GM04503 (cell line): ENCODE data around the gene OR10A4.
"Not testable (repeated sequence)": the region's sequence is repeated elsewhere in the genome, so short reads cannot be mapped to it uniquely, and the experiment has no call there.

Experiments used
- DNase-seq: peaks from one replicate; pipeline ENCODE4 v3.0.0-alpha.2; 2012; ENCODE audit warnings: low read depth

The OR10A4 gene, protein sequence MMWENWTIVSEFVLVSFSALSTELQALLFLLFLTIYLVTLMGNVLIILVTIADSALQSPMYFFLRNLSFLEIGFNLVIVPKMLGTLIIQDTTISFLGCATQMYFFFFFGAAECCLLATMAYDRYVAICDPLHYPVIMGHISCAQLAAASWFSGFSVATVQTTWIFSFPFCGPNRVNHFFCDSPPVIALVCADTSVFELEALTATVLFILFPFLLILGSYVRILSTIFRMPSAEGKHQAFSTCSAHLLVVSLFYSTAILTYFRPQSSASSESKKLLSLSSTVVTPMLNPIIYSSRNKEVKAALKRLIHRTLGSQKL

DNA sequence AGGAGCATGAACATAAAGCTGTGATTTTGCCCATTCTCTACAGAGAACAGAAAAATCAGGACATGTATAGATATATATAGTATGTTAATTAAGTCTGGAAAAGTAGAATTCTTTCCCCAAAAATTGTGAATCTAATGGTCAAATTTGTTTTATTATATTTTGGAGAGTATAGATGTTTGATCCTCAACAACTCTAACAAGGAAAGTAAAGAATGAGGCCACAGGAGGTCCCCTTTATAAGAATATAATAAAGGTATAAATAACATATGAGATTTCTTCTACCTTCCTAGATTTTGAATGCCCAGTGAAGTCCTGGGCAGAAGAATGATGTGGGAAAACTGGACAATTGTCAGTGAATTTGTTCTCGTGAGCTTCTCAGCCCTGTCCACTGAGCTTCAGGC lies at the start of gene OR10A4:
Gene OR10A4, plus strand, starts transcription at position 301 of the 400 bp plus-strand sequence. Its CDS starts 23 bp downstream, at position 324.
- DNase-seq = no peak

DNA sequence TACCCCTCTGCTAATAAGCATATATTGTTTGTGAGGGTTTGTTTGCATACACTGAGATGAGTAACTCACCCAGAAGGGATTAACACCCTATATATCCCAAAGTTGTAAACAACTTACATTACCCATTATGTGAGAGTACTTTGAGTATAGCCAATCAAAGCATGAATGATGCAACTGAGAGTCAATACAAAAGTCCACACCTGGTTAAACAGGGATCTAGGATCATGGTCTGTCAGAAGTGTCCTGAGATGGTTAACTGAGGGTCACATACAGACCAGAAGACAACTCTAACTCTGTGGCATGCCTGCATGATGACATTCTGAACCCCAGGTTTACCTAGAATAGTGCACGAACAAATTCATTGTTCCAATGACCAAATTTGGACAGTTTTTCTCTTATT lies 48.3 kb upstream of the OR10A4 start:
- no peak for DNase-seq

DNA sequence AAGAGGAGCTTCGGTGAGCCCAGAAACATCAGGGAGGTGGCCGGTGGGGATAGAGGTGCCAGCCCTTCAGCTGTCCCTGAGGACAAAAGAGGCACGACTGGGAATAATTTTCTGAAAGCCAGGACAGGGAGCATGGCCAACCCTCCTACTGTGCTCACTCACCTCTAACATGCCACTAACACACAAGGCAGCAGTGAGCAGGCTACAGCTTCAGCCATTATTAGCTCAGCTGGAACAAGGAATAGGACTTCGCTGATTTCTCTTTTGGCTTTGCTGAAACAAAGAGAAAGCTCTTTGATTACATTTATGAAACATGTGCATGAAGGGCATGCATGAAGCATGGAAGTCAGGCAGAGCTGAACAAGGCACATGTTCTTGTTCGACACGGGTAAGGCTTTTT lies 43.1 kb upstream of the OR10A4 start:
- DNase-seq = no peak

DNA sequence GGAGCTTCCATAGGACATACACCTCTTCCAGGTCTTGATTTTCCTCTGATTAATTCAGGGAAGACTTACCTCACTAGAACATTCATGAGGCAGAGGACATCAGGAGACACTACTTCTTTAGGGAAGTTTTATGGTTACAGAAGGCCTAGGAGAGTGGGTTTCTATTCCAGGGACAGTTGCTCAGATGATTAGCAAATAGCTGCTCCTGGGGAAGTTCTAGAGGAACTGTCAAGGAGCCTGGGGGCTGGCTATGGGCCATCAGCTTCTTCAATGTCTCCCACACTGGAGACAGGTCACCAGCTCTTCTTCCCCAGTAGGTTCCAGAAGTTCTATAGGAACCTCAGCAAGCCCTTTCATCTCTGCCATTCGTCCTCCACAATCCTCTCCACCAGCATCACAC lies 42.4 kb upstream of the OR10A4 start:
- no peak for DNase-seq

DNA sequence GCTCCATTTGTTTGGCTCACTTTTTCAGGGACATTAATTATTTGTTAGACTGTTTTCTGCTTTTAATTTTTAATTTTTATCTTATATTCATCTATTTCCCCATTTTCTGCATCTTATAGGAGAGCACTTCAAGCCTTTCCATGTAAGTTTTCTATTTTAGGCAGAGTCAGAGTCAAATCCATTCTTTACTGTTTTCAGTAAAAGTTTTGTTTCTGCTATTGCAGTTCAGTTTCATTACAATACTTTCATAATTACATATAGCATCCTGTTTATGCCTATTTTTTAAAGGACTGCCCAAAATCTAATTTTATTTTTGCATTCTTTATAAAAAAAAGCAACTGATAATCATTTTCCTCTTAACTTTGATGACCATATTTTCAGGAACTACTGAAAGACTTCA lies 34.7 kb upstream of the OR10A4 start:
- DNase-seq = no peak

DNA sequence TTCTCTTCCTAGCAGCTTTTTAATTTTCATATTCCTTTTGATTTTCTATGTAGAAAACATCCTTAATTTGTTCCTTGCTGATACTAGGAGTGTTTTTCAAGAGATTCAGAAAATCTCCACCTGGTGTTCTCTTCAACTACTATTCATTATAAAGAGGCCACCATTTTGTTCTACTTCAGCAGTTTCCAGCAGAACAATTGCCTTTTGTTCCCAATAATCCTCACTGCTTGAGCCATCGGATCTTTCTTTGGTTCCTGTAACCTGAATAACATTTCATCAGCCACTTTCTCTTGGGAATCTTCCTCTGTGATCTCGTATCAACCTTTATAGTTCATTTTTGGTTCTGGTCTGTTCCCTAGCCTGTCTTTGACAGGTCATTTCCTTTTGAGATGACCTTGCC lies 32.8 kb upstream of the OR10A4 start:
- no peak for DNase-seq

DNA sequence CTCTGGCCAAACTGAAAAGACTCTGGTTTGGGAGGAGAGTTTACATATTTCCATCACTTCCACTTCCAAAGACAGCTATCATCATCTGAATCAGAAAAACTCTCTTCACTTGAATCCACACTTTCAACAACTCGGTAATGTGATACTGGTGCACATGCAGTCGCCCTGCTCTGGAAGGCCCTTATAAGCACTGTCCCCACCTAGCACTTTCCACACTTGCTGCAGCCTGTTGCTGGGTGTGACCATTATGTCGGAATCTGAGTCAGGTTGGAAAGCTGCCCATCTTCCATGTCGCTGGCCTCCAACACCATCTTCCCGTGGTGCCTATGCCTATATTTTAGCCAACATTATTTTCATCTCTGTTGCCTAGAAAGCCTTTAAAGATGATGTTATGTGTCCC lies 32.1 kb upstream of the OR10A4 start:
- no peak for DNase-seq

DNA sequence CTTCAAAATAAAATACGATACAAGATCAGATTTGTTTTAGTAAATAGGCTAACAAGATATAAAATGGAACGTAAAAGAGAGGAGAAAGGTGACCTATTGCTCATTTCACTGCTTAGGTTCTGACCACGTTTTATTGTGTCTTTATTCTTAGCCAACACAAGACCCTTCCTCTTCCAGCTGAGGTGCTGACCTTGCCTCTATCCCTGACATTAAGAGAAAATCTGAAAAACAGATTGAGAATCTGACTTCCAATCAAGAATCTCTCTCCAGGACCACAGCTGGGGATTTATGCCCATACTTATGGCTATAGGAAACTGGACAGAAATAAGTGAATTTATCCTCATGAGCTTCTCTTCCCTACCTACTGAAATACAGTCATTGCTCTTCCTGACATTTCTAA lies 31.0 kb upstream of the OR10A4 start, which contains the start of gene OR10A5:
Gene OR10A5, plus strand, starts transcription at position 301 of the 400 bp plus-strand sequence. Its CDS starts 0 bp downstream, at position 301.
- DNase-seq = no peak

DNA sequence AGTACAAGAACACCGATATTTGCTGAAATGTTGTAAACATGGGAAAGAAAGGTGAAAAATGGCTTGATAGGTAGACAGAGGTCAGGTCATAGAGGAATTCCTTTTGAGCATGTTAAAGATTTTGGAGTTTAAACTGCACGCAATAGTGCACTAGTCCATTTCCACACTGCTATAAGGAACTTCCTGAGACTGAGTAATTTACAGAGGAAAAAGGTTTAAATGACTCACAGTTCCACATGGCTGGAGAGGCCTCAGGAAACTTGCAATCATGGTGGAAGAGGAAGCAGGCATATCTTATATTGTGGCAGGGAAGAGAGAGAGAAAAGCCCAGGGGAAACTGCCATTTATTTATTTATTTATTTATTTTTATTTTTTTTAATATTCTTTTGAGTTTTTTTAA lies 25.9 kb upstream of the OR10A4 start:
- no peak for DNase-seq

DNA sequence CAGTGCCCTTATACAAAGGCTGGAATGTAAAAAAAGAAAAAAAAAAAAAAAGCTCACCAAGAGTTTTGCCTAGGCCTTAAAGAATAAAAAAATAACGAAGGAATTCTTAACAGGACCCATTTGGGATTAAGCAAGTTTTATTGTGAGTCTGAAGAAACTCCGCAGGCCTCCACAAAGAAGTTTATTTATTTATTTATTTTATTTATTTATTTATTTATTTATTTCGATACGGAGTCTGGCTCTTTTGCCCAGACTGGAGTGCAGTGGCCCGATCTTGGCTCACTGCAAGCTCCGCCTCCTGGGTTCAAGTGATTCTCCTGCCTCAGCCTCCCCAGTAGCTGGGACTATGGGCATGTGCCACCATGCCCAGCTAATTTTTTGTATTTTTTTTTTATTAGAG lies 21.6 kb upstream of the OR10A4 start:
- DNase-seq = not testable (repeated sequence)

DNA sequence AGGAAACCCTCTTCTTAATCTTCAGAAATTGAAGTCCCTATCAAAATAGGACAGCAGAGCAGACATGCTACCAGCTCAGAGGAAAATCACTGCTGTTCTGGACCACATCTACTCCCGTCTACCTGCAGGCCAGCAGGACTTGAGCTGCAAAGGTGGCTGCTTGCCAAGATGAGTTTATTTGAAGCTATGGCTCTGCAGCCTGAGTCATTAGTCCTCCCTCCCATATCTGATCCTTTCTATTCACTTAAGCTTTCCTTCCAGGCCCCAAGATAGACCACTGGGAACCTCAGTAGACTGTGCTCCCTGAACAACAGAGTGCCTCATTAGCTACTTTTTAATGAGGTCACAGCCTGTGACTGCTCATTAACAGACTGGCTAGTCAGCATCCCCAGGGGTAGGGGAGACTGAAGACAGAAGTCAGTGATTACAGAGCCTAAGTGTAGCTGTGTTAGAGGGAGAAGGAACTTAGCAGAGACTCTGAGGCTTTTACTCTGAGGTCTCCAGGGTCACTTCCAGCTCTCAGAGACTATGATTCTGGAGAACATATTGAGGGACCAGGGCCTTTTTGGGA lies 20.4 kb upstream of the OR10A4 start:
- DNase-seq = no peak

DNA sequence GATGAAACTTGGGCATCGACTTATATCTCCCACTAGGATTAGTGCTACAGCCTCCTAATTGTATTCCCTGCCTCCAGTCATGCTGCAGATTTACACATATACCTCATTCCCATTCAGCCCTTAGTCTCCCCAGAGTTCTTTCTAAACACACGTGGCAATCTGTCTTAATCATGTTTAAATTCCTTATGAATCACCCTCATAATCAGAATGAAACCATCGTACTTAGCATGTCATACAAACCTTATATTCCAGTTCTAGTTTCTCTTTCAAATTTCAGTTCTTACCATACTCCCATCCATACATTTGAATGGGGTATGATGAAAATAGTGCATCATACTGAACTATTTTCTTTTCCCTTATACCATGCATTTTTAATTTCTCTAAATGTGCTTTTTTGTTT lies 19.6 kb upstream of the OR10A4 start:
- DNase-seq = no peak

DNA sequence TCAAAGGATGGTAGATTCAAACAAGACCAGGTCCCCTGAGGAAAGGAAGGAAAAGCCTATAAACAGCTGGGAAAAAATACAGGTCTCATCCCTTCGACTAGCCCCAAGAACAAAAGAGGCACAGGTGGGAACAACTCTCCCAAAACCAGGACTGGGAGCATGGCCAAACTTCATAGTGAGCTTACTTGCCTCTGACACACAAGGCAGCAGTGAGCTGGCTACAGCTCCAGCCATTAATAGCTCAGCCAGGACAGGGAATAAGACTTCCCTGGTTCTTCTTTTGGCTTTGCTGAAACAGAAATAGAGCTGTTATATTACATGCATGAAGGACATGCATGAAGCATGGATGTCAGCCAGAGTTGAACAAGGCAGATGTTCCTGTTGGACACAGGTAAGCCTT lies 13.5 kb upstream of the OR10A4 start, which contains the start of gene OR10A2:
Gene OR10A2, plus strand, starts transcription at position 97 of the 400 bp plus-strand sequence. CDS start 6,698 bp downstream, outside the sequence.
- no peak for DNase-seq

DNA sequence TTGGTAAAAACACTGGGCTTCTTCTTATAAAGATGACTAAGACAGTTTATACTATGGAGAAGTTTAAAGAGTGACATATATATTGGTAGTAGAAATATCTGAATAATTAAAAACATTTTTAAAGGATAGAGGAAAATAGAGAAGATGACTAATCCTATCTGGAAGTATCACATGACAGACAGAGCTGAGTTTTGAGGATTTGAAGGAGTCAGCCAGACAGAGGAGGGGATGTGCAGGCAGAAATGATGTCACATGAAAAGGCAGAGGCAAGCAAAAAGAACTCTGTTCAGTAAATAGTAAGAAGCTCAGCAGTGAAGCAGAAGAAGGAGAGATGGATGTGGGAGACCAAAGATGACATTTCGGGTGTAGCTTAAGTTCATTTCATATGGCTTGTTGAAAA lies 12.0 kb upstream of the OR10A4 start:
- DNase-seq = no peak

DNA sequence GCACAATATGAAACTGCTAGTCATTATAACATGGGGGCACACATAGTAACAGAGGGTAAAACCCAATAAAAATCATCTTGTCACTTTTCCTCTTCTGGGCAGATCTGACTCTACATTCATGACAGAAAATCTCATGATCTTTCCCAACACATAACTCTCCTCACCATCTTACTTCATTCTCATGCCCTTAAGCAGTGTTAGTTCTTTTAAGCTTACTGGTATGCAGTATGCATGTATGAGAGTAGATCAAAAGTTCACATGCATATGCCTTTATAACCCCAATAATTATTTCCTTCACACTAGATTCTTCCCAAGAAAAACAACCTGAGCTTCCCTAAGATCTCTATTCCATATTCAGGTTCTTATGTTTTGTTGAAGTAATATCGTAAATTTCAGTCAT lies 5.1 kb upstream of the OR10A4 start:
- DNase-seq = no peak

DNA sequence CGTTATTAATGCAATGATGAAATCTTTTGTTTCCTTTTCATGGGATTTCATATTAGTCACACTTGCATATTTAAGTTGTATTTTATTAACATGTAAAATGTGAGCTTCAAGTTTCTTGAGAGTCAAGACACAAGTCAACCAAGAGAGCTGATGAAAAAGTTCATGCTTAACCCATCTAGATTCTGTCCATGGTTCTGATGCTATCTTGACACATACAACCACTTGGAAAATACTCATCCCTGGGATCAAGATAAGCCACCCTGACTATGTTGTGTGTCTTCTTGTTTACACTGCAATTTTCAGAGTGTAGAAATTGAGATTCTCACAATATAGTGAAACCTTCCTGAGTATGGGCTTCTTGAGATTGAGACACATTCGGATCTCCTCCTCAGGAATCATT lies 664 bp upstream of the OR10A4 start:
- no peak for DNase-seq

DNA sequence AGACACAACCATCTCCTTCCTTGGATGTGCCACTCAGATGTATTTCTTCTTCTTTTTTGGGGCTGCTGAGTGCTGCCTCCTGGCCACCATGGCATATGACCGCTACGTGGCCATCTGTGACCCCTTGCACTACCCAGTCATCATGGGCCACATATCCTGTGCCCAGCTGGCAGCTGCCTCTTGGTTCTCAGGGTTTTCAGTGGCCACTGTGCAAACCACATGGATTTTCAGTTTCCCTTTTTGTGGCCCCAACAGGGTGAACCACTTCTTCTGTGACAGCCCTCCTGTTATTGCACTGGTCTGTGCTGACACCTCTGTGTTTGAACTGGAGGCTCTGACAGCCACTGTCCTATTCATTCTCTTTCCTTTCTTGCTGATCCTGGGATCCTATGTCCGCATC lies 489 bp downstream of the OR10A4 start:
- no peak for DNase-seq

DNA sequence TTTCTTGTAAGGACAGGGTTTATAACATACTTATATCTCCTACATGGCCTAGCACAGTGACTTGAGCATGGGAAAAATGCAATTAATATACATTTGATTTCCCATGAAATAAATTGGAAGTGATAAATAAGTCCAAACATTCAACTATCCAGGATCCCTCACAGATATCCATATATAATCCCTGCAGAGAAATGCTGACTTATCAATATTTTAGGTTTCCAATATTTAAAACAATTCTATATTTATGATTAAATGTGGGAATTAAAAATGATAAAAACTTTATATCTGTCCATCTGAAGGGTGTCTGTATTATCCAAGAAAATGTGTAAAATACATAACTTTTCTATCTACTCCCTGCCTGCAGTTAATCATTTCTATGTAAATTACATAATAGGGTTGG lies 6.3 kb downstream of the OR10A4 start:
- no peak for DNase-seq

DNA sequence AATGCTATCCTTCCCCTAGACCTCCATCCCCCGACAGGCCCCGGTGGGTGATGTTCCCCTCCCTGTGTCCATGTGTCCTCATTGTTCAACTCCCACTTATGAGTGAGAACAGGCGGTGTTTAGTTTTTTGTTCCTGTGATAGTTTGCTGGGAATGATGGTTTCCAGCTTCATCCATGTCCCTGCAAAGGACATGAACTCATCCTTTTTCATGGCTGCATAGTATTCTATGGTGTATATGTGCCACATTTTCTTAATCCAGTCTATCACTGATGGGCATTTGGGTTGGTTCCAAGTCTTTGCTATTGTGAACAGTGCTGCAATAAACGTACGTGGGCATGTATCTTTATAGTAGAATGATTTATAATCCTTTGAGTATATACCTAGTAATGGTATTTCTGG lies 11.3 kb downstream of the OR10A4 start:
- DNase-seq = not testable (repeated sequence)

DNA sequence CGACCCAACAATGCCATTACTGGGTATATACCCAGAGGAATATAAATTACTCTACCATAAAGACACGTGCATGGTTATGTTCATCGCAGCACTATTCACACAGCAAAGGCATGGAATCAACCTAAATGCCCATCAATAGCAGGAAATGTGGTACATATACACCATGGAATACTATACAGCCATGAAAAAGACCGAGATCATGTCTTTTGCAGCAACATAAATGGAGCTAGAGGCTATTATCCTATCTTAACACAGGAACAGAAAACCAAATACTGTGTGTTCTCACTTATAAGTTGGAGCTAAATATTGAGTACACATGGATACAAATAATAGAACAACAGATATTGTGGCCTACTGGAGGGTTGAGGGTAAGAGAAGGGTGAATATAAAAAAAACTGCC lies 12.4 kb downstream of the OR10A4 start:
- DNase-seq = no peak

DNA sequence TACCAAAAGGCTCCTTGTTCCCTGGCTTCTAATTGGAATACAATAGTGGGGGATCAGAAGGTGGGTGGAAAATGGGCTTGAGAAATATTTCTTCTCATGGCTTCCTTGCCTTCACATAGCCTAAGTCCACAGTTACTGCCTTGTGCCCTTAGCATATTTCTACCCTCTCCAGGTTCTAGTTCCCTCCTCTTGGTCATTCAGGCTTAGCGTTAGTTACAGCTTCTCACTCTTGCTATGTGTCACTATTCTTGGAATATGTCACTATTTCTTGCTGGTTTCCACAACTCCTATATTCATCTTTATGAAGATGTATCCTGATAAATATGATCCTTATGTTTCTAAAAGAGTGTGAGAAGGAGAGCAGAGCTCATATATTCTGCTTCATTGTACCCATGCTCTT lies 13.4 kb downstream of the OR10A4 start:
- DNase-seq = no peak

DNA sequence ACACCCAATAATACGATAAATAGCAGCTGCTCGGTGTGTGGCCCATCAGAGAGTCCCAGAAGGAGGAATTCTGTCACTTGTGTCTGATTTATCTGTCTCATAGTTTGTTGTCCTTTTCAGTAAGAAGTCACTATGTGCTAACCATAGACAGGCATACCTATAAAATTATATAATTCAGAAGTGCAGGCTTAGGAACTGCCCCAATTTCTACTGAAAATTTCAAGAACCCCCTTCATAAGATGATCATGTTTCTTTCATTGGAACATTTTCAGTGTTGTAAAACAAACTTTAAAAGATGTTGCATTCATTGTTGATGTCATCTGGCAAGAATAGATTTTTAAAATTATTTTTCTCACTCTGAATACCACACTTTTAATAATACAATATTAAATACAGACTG lies 16.0 kb downstream of the OR10A4 start, which contains the start of gene OR2D2:
Gene OR2D2, minus strand, starts transcription at position 101 of the 400 bp plus-strand sequence. Its CDS starts 0 bp downstream, at position 101.
- no peak for DNase-seq

DNA sequence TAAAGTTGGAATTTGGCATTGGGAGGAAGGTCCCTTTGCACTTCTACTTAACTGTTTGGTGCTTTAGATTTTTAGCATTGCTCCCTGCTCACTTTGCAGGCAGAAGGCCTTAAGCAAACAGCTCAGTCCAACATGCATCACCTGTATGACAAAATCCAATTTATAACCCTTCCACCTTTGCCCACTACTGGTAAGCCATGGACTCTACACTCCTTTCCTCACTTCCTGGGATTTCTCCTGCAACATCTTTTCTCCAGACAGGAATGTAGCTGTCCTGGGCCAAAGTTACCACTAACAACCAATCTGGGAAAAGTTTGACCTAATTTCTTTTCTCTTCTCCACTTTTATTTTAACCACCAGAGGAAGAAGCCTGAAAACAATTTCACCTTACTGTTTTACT lies 17.7 kb downstream of the OR10A4 start:
- DNase-seq = no peak

DNA sequence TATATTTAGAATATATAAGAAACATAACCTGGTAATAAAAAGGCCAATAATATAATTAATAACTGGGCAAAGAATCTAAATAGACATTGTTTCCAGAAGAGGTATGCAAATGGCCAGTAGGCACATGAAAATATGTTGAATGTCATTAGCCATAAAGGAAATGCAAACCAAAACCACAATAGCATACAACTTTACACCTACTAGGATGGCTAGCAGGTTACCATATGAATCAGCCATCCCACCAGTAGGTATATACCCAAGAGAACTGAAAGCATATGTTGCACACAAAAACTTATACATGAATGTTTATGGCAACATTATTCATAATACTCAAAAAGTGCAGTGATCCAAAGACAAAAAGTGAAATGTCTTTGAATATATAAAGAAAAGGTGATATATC lies 18.6 kb downstream of the OR10A4 start:
- DNase-seq = no peak
